Measurements from ENCODE around the gene PNMA3.
"Not testable (repeated sequence)": the region's sequence is repeated elsewhere in the genome, so short reads cannot be mapped to it uniquely, and the experiment has no call there.

- not testable (repeated sequence) for TF ChIP-seq JUND (IDR thresholded peaks at IDR 0.05; ENCODE audit: low read depth, low read length); CTCF (IDR thresholded peaks at IDR 0.05 in 2 of 3, conservative IDR thresholded peaks at IDR 0.05 in 1 of 3; ENCODE audit: control insufficient read depth in 2 of 3, extremely low read depth in 1 of 3, insufficient read depth in 1 of 3, low read depth in 3 of 3, low read length in 3 of 3); HDAC2 (IDR thresholded peaks at IDR 0.05); MYC (IDR thresholded peaks at IDR 0.05; ENCODE audit: insufficient read depth, insufficient read length, insufficient replicate concordance, low read length, severe bottlenecking); POLR2A (IDR thresholded peaks at IDR 0.05; ENCODE audit: low read depth, low read length); E2F4 (IDR thresholded peaks at IDR 0.05; ENCODE audit: low read depth, low read length); GABPA (IDR thresholded peaks at IDR 0.05; ENCODE audit: low read depth); USF1 (IDR thresholded peaks at IDR 0.05; ENCODE audit: borderline replicate concordance, extremely low read length, insufficient read depth, low read depth, low read length); HDGF (IDR thresholded peaks at IDR 0.05); HDAC6 (IDR thresholded peaks at IDR 0.05; ENCODE audit: unreplicated experiment); SIN3A (IDR thresholded peaks at IDR 0.05; ENCODE audit: low read depth, low read length)
These were observed 21.3 kb downstream of the PNMA3 start for GRCh38 chrX:153077437-153078135.
